SJSA1 (cell line): ENCODE measurements around the gene VASH1. TPM values are rescaled to one million over a fixed set of nuclear protein-coding genes. Genes with fewer than 3 reads are reported as not detected.

Source experiments
- DNase-seq, 2 experiments: peaks; one replicate each; pipeline ENCODE4 v3.0.0-alpha.2; 2015 to 2020; ENCODE audit warnings: low spot score in 2 of 2, low read depth in 1 of 2
- H3K27ac ChIP-seq: fragments of 250-450 bp; sonication (Bioruptor Pico); 2 replicates; pipeline ENCODE4 v1.5.1; 2020; ENCODE audit warnings: mild to moderate bottlenecking, moderate library complexity
- H3K27me3 ChIP-seq: fragments of 250-450 bp; sonication (Bioruptor Pico); replicated peaks from 2 replicates; pipeline ENCODE4 v1.5.1; 2020; ENCODE audit warnings: mild to moderate bottlenecking, moderate library complexity
- H3K36me3 ChIP-seq: fragments of 250-450 bp; sonication (Bioruptor Pico); 2 replicates; pipeline ENCODE4 v1.5.1; 2020; ENCODE audit warnings: mild to moderate bottlenecking
- H3K4me1 ChIP-seq: fragments of 250-450 bp; sonication (Bioruptor Pico); replicated peaks from 2 replicates; pipeline ENCODE4 v1.6.1; 2021; ENCODE audit warnings: mild to moderate bottlenecking
- H3K4me3 ChIP-seq: fragments of 250-450 bp; sonication (Bioruptor Pico); 2 replicates; pipeline ENCODE4 v1.5.1; 2020; ENCODE audit warnings: mild to moderate bottlenecking
- H3K9me3 ChIP-seq: fragments of 250-450 bp; sonication (Bioruptor Pico); replicated peaks from 2 replicates; pipeline ENCODE4 v1.5.1; 2020; ENCODE audit warnings: mild to moderate bottlenecking
- total RNA-seq: library from RNA; depleted of rRNA; stranded (reverse); fragments of >200 nt; shearing (Covaris generic); gene quantifications from 2 replicates; pipeline ENCODE4 v1.2.3, GENCODE V29; 2014; rRNA removed

VASH1 gene
- total RNA-seq, 1 experiment from 2014 or later, result 0.13 TPM

- Histone ChIP-seq H3K27ac (no peak overlapping the region), H3K4me3 (no peak overlapping the region)
Measured at GRCh38 chr14:76828339-76829012, 67.2 kb downstream of the VASH1 start.

DNA sequence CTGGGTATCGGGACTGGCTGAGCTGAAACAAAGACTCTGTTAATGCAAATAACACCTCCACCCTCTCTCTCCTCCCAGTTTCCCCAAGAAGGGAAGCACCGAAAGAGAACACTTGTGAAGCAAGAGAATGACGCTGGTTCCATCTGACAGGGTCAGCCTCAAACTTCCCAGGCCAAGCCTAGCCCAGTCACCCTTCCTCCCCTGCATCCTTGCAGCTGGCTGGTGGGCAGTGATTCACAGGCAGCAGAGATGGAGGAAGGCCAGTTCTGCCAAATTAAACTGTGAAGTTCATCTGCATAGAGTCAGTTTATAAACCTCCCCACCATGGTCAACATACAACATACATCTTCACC lies 67.7 kb downstream of the VASH1 start:
- Histone ChIP-seq H3K4me1 (no peaks in the 10 kb centered on the region), H3K27me3 (peaks cover 3% of the 10 kb centered on the region; the same call in 1 of the 2 replicates), H3K36me3 (no peaks in the 10 kb centered on the region), H3K27ac (no peak overlapping the region), H3K9me3 (no peaks in the 10 kb centered on the region), H3K4me3 (no peak overlapping the region)
- no peak for DNase-seq

More at GRCh38 chr14:76828339-76829012, 67.2 kb downstream of the VASH1 start:
- H3K27me3 ChIP-seq, result no peaks in the 10 kb centered on the region
- no peaks in the 10 kb centered on the region for H3K9me3 ChIP-seq
- no peak for DNase-seq
- H3K4me1 ChIP-seq, result no peaks in the 10 kb centered on the region
- H3K36me3 ChIP-seq, result no peaks in the 10 kb centered on the region

DNA sequence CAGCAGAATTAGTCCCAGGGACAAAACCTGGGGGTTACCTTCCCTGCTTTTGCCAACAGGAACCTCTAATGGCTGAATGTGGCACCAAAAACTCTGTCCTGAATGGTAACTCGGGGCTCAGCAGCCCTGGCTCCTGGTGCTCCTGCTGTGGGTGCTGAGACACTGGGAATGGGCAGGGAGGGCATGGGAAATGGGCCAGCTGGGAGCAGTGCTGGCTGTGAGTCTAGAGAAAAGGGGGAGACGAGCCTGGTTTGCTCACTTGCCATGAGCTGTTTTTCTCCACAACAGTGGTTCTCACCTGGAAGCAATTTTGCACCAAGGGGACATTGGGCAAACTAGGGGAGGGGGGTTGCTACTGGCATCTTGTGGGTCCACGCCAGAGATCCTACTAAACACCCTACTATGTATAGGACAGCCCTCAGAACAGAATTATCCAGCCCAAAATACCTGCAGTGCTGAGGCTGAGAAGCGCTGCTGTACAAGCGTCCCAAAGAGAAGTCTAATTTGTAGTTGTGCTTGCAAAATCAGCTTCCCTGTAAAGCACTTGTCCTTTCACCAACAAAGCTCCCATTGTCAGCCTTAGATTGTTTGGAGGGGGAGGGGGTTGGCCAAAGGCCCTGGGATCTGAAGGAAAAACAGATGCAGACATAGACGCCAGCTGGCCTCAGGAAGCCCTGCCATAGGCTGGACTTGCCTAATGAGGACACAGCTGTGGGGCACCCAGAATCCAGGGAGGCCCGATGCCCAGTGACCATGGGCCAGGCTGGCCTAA lies 68.6 kb downstream of the VASH1 start:
- no peaks in the 10 kb centered on the region for H3K4me1 ChIP-seq
- H3K9me3 ChIP-seq, result no peaks in the 10 kb centered on the region
- DNase-seq, result no peak
- H3K36me3 ChIP-seq, result no peaks in the 10 kb centered on the region
- H3K27me3 ChIP-seq, result peaks cover 5% of the 10 kb centered on the region; the same call in 1 of the 2 replicates
- H3K27ac ChIP-seq, result no peak overlapping the region
- H3K4me3 ChIP-seq, result no peak overlapping the region

- Histone ChIP-seq H3K9me3 (no peaks in the 10 kb centered on the region), H3K27me3 (peaks cover 5% of the 10 kb centered on the region; the same call in 1 of the 2 replicates), H3K36me3 (no peaks in the 10 kb centered on the region), H3K27ac (no peak overlapping the region), H3K4me1 (no peaks in the 10 kb centered on the region), H3K4me3 (no peak overlapping the region)
- DNase-seq, result no peak
Measured at GRCh38 chr14:76830556-76830955, 69.3 kb downstream of the VASH1 start.

DNA sequence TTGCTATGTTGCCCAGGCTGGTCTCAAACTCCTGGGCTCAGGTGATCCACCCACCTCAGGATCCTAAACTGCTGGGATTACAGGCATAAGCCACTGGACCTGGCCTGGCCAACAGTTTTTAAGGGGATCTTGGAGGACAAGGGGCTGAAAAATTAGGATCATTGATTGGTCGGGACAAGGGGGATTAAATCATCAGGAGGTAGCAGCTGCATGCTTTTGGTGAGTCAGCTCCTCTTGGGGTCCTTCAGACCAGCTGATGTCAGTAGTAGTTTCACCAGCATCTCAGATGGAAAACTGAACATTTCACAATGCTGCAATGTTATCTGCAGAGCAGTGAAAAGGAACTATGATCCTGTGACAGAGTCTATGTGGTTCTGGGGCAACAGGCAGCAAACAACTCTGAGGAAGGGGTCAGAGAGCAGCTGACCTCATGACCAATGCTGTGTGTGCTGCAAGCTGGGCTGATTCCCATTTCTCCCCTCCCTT lies 71.3 kb downstream of the VASH1 start:
- H3K4me1 ChIP-seq, result no peaks in the 10 kb centered on the region
- peaks cover 9% of the 10 kb centered on the region; the same call in 1 of the 2 replicates for H3K27me3 ChIP-seq
- no peak for DNase-seq
- H3K4me3 ChIP-seq, result no peak overlapping the region
- H3K9me3 ChIP-seq, result no peaks in the 10 kb centered on the region
- no peaks in the 10 kb centered on the region for H3K36me3 ChIP-seq
- H3K27ac ChIP-seq, result no peak overlapping the region

Other genes starting within 250 kb of the VASH1 start
- gene ANGEL1, start 51.4 kb downstream of the VASH1 start, total RNA-seq, result 3.0 and 4.7 TPM in 2 replicates
- not detected in 2 replicates for gene LRRC74A, start 64.9 kb downstream of the VASH1 start, total RNA-seq